B cell (primary cell): ENCODE results near the gene ZNF618. TPM values are rescaled to one million over a fixed set of nuclear protein-coding genes. Genes with fewer than 3 reads are reported as not detected.

Experiments
- ATAC-seq: fragments of 200-7000 bp; cut with Tn5 transposase; one replicate; pipeline ENCODE4 v1.10.0; 2021; ENCODE audit warnings: low read depth, mild to moderate bottlenecking, moderate number of reproducible peaks, moderate library complexity
- CTCF ChIA-PET: fragments of 350-600 bp; sonication (Branson Sonifier 250); formaldehyde crosslinking; loops from one replicate; lab custom pipeline; 2021; ENCODE audit warnings: antibody characterized with exemption, inconsistent platforms; lab: Charles Lee
- POLR2A ChIA-PET: fragments of 350-600 bp; sonication (Branson Sonifier 250); formaldehyde crosslinking; loops from one replicate; lab custom pipeline; 2021; ENCODE audit warnings: antibody characterized with exemption; lab: Charles Lee
- DNase-seq: peaks from one replicate; pipeline ENCODE4 v3.0.0; 2013
- H2AFZ ChIP-seq: 2 replicates; pipeline ENCODE4 v1.6.1; 2012; ENCODE audit warnings: mild to moderate bottlenecking, low read depth, low read length; ENCODE audit not compliant: insufficient read depth, poor library complexity, severe bottlenecking
- H3K27ac ChIP-seq, 2 donors: 1 replicate in 1 of 2; 2 replicates in 1 of 2; pipeline ENCODE4 v1.5.1; 2012 to 2013; ENCODE audit warnings: low read length in 2 of 2, mild to moderate bottlenecking in 2 of 2, moderate library complexity in 1 of 2
- H3K27me3 ChIP-seq, 4 experiments: fragments of 200-600 bp in 1 of 4; sonication (generic) in 1 of 4; replicated peaks in 1 of 4; 1 replicate in 2 of 4; 2 replicates in 2 of 4; pipeline versions ENCODE4 v1.6.1 to v1.7.0; 2013 to 2016; ENCODE audit warnings: low read length in 3 of 4, mild to moderate bottlenecking in 2 of 4, mixed read lengths in 1 of 4, moderate library complexity in 1 of 4; ENCODE audit not compliant: insufficient read depth in 4 of 4, control insufficient read depth in 3 of 4; ENCODE audit errors: control extremely low read depth in 1 of 4
- H3K36me3 ChIP-seq, 2 experiments: replicated peaks in 1 of 2; 1 replicate in 1 of 2; 2 replicates in 1 of 2; pipeline versions ENCODE4 v1.6.1 to v1.7.1; 2013; ENCODE audit warnings: low read length in 1 of 2; ENCODE audit not compliant: insufficient read depth in 2 of 2, control insufficient read depth in 1 of 2; ENCODE audit errors: control extremely low read depth in 1 of 2, extremely low read depth in 1 of 2
- H3K4me1 ChIP-seq, 2 donors: fragments of 200-600 bp in 1 of 2; sonication (generic) in 1 of 2; 1 replicate in 1 of 2; 2 replicates in 1 of 2; pipeline versions ENCODE4 v1.5.1 to v1.6.1; 2013 to 2017; ENCODE audit warnings: low read length in 2 of 2; ENCODE audit not compliant: control insufficient read depth in 2 of 2, insufficient read depth in 2 of 2
- H3K4me2 ChIP-seq: replicated peaks from 2 replicates; pipeline ENCODE3; 2012; ENCODE audit warnings: mild to moderate bottlenecking, low read depth, low read length; ENCODE audit not compliant: poor library complexity, severe bottlenecking
- H3K4me3 ChIP-seq, 5 experiments: fragments of 200-600 bp in 1 of 5; sonication (generic) in 1 of 5; 1 replicate in 3 of 5; 2 replicates in 2 of 5; pipeline versions ENCODE4 v1.5.1 to v1.7.0; 2011 to 2016; ENCODE audit warnings: low read length in 4 of 5, mild to moderate bottlenecking in 4 of 5, low read depth in 2 of 5, control low read depth in 1 of 5, moderate library complexity in 1 of 5; ENCODE audit not compliant: insufficient read depth in 1 of 5; ENCODE audit errors: control extremely low read depth in 1 of 5, extremely low read depth in 1 of 5
- H3K79me2 ChIP-seq: fragments of 200-600 bp; sonication (generic); one replicate; pipeline ENCODE4 v1.6.0; 2016; ENCODE audit warnings: low read length; ENCODE audit not compliant: control insufficient read depth, insufficient read depth
- H3K9ac ChIP-seq: fragments of 200-600 bp; sonication (generic); 2 replicates; pipeline ENCODE4 v1.6.1; 2017; ENCODE audit warnings: mild to moderate bottlenecking, low read length, moderate library complexity
- H3K9me3 ChIP-seq, 3 donors: one replicate each; pipeline versions ENCODE4 v1.6.1 to v1.7.1; 2013; ENCODE audit warnings: low read length in 2 of 3; ENCODE audit not compliant: control insufficient read depth in 2 of 3, insufficient read depth in 1 of 3; ENCODE audit errors: control extremely low read depth in 1 of 3
- H4K20me1 ChIP-seq: 2 replicates; pipeline ENCODE4 v1.6.0; 2012; ENCODE audit warnings: mild to moderate bottlenecking, low read length; ENCODE audit not compliant: insufficient read depth, control insufficient read depth, poor library complexity, severe bottlenecking
- H3K27ac Mint-ChIP-seq: one replicate; pipeline ENCODE4 v1.8.0; 2021; ENCODE audit warnings: mixed read lengths
- H3K27me3 Mint-ChIP-seq: one replicate; pipeline ENCODE4 v1.8.0; 2021; ENCODE audit warnings: mixed read lengths
- H3K4me1 Mint-ChIP-seq: one replicate; pipeline ENCODE4 v1.8.0; 2021; ENCODE audit warnings: mixed read lengths
- H3K4me3 Mint-ChIP-seq: one replicate; pipeline ENCODE4 v1.8.0; 2021; ENCODE audit warnings: mixed read lengths
- H3K9me3 Mint-ChIP-seq: one replicate; pipeline ENCODE4 v1.8.0; 2022; ENCODE audit warnings: mixed read lengths; ENCODE audit not compliant: insufficient read depth
- EZH2 ChIP-seq: IDR thresholded peaks from 2 replicates; pipeline ENCODE4 v1.6.1; 2012; ENCODE audit warnings: borderline replicate concordance, low read depth, mild to moderate bottlenecking, moderate library complexity, low read length; ENCODE audit not compliant: insufficient read depth, poor library complexity, severe bottlenecking
- WGBS: methylation state at CpG from one replicate; pipeline ENCODE4 v1.1.5; 2013; ENCODE audit warnings: missing lambda C conversion rate; ENCODE audit not compliant: insufficient coverage; 5-methylcytosine and 5-hydroxymethylcytosine counted together
- intact Hi-C: fragments of 100-400 bp; cut with micrococcal nuclease; formaldehyde crosslinking; loops from one replicate; pipeline ENCODE4 v1.10.0; 2022
- polyA plus RNA-seq: library from polyadenylated mRNA; depleted of rRNA; stranded (reverse); fragments of >200 nt; gene quantifications from 2 replicates; pipeline ENCODE4 v1.2.3, GENCODE V29; 2012
- total RNA-seq, 2 donors: library from RNA; stranded (reverse); fragments of 120-200 nt in 1 of 2; gene quantifications; 1 replicate in 1 of 2; 2 replicates in 1 of 2; pipeline versions ENCODE4 v1.2.3 to v1.2.4, GENCODE V29; 2013 to 2022
- TF ChIP-seq, protein P1 (sequence below): fragments of 200-600 bp; IDR thresholded peaks from one replicate; pipeline ENCODE4 v1.8.0; 2022; ENCODE audit warnings: antibody characterized with exemption, mild to moderate bottlenecking

ZNF618 gene
- total and polyA plus RNA-seq, 2 donors (not counting 1 experiment from before 2014, with no cell fraction given): 1.4 to 2.5 TPM

DNA sequence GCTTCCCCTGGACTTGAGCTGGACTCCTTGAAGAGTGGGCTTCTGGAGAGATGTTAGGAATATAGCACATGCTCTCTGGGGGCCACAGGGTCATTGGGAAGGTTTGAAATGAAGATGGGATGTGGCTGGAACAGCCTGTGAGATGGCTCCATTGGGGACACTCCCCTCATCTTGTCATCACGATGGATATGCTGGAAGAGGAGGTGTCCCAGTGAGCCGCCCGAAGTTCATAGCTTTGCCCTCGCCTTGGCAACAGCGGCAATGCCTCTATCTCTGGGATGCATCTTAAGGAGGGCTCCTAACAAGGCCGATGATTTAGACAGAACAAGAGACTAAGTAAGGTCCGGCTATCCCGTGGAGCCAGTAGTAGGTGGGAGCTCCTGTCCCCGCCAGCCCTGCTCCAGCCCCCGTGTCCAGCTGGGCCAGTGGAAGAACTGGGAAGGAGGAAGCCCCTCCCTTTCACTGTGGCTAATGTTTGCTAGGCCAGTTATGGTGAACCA is 178.1 kb downstream of the ZNF618 start:
- Histone ChIP-seq H3K4me2 (no peak overlapping the region), H3K9me3 (peaks cover 0 to 6% (median 0%) of the 10 kb centered on the region in 3 donors), H3K9ac (no peak overlapping the region), H3K79me2 (no peaks in the 10 kb centered on the region), H2AFZ (no peak overlapping the region), H3K27ac (no peak overlapping the region), H3K4me1 (no peaks in the 10 kb centered on the region), H3K36me3 (no peaks in the 10 kb centered on the region), H3K27me3 (no peaks in the 10 kb centered on the region), H3K4me3 (no peak overlapping the region), H4K20me1 (no peaks in the 10 kb centered on the region)
- no peak for TF ChIP-seq EZH2
- TF ChIP-seq, protein P1, sequence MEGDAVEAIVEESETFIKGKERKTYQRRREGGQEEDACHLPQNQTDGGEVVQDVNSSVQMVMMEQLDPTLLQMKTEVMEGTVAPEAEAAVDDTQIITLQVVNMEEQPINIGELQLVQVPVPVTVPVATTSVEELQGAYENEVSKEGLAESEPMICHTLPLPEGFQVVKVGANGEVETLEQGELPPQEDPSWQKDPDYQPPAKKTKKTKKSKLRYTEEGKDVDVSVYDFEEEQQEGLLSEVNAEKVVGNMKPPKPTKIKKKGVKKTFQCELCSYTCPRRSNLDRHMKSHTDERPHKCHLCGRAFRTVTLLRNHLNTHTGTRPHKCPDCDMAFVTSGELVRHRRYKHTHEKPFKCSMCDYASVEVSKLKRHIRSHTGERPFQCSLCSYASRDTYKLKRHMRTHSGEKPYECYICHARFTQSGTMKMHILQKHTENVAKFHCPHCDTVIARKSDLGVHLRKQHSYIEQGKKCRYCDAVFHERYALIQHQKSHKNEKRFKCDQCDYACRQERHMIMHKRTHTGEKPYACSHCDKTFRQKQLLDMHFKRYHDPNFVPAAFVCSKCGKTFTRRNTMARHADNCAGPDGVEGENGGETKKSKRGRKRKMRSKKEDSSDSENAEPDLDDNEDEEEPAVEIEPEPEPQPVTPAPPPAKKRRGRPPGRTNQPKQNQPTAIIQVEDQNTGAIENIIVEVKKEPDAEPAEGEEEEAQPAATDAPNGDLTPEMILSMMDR: no peak
- DNase-seq: no peak
- Mint-ChIP-seq H3K27ac (no peak overlapping the region), H3K27me3 (no peaks in the 10 kb centered on the region), H3K4me3 (no peak overlapping the region), H3K4me1 (peaks cover 5% of the 10 kb centered on the region), H3K9me3 (no peaks in the 10 kb centered on the region)
- ATAC-seq: no peak
- intact Hi-C loops: no loop called here
- CTCF ChIA-PET: no interaction called here
- POLR2A ChIA-PET: no interaction called here
- WGBS: 73% methylated on average over 9 of the region's 10 CpGs

DNA sequence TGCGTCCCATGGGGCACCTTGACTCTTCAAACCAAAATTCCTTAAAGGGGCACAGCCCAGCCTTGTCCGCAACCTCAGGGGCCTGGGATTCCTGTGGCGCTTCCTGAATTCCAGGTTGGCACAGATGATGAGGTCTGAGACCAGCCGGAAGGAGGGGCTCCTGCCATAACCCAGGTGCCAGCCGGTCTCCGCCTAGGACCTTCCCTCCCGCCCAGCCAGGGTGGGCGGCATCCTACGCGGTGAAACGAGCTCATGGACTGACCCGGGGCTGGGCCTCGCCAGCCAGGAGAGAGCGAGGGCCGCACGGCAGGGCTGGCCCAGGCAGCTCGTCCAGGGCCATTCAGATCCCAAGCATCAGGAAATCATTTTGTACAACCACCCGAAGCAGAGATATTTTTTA is 179.0 kb downstream of the ZNF618 start:
- Mint-ChIP-seq H3K4me1 (peaks cover 5% of the 10 kb centered on the region), H3K4me3 (no peak overlapping the region), H3K9me3 (no peaks in the 10 kb centered on the region), H3K27ac (no peak overlapping the region), H3K27me3 (peaks cover 4% of the 10 kb centered on the region)
- H3K79me2 ChIP-seq: no peaks in the 10 kb centered on the region
- intact Hi-C loops: no loop called here
- no peak overlapping the region for H3K4me3 ChIP-seq
- no peaks in the 10 kb centered on the region for H4K20me1 ChIP-seq
- H3K27ac ChIP-seq: no peak overlapping the region
- no peak for DNase-seq
- no peaks in the 10 kb centered on the region for H3K9me3 ChIP-seq
- CTCF ChIA-PET: no interaction called here
- H3K36me3 ChIP-seq: no peaks in the 10 kb centered on the region
- H3K27me3 ChIP-seq: no peaks in the 10 kb centered on the region
- no peak overlapping the region for H3K4me2 ChIP-seq
- no peak for ATAC-seq
- WGBS: 96% methylated on average over 18 of the region's 18 CpGs
- TF ChIP-seq, protein P1: no peak
- TF ChIP-seq EZH2: no peak
- POLR2A ChIA-PET: no interaction called here
- no peak overlapping the region for H3K9ac ChIP-seq
- H2AFZ ChIP-seq: no peak overlapping the region
- no peaks in the 10 kb centered on the region for H3K4me1 ChIP-seq
